Measurements from ENCODE around the gene PWWP2B. TPM values are rescaled to one million over a fixed set of nuclear protein-coding genes. Genes with fewer than 3 reads are reported as not detected.

Gene PWWP2B
- total RNA-seq, 6 experiments from 2014 or later, result 3.0 to 12.2 (median 5.1) TPM

DNA sequence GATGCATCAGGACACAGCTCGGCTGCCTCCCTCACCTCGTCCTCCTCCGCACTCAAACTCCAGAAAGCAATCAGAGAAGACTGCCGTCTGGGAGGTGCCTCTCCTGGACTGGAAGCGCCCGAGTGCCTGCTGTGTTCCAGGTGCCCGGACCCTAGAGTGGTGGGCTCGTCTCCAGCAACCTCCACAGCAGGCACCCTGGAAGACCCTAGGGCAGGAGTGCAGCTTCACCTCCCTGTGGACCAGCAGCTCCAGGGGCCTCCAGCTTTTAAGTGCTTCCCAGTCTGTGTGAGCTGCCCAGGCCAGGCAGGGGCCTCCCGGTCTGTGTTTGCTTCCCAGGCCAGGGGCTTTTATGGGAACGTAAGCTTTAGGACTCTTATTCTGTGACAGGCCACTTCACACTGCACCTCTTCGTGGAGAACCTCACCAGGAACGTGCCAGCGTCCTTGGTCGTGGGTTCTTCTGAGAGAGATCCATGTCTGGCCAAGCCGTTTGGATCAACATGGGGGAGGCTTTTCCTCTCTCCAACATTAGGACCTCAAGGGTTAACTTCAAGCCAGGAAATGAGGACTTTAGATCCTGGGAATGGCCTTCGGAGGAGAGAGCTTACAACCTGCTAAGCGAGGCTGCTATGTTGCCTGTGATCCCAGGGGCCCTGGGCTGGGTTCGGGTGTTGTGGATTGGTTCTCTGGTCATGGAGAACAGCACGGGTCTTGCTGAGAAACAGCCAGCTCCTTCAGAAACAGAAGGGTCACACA, 5.9 kb upstream of the PWWP2B start:
- intact Hi-C loops (cut with DNase I), result loop anchor here (5.0 to 10.0 kb wide), 3 partner anchors 56 to 61 kb away; partner anchors contain the start of gene LRRC27 (in 1 of the 2)
- no peak overlapping the region for H3K27ac ChIP-seq
- no peaks in the 10 kb centered on the region for H3K9me3 ChIP-seq
- ATAC-seq (no peak), DNase-seq (peak in 2 of 3 donors; percentile 42 to 53)
- H3K4me1 ChIP-seq, result no peaks in the 10 kb centered on the region
- no peak overlapping the region for H3K4me3 ChIP-seq
- no peaks in the 10 kb centered on the region for H3K27me3 ChIP-seq
- no peak for TF ChIP-seq POLR2A (IDR thresholded peaks at IDR 0.05)
- TF ChIP-seq, protein P1, sequence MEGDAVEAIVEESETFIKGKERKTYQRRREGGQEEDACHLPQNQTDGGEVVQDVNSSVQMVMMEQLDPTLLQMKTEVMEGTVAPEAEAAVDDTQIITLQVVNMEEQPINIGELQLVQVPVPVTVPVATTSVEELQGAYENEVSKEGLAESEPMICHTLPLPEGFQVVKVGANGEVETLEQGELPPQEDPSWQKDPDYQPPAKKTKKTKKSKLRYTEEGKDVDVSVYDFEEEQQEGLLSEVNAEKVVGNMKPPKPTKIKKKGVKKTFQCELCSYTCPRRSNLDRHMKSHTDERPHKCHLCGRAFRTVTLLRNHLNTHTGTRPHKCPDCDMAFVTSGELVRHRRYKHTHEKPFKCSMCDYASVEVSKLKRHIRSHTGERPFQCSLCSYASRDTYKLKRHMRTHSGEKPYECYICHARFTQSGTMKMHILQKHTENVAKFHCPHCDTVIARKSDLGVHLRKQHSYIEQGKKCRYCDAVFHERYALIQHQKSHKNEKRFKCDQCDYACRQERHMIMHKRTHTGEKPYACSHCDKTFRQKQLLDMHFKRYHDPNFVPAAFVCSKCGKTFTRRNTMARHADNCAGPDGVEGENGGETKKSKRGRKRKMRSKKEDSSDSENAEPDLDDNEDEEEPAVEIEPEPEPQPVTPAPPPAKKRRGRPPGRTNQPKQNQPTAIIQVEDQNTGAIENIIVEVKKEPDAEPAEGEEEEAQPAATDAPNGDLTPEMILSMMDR (IDR thresholded peaks at IDR 0.05), result no peak
- no peaks in the 10 kb centered on the region for H3K36me3 ChIP-seq
- WGBS (ENCODE audit: insufficient coverage, low coverage, low lambda C conversion rate, missing lambda C conversion rate), result 71% methylated on average over 7 of the region's 19 CpGs

GRCh38 chr10:132391676-132392020, 5.4 kb upstream of the PWWP2B start:
- DNase-seq, result no peak
- no peak overlapping the region for H3K27ac ChIP-seq
- H3K27me3 ChIP-seq, result no peaks in the 10 kb centered on the region
- TF ChIP-seq, protein P1 (IDR thresholded peaks at IDR 0.05), result no peak
- 100% methylated on average over 2 of the region's 4 CpGs for WGBS (ENCODE audit: insufficient coverage, low coverage, low lambda C conversion rate, missing lambda C conversion rate)
- H3K9me3 ChIP-seq, result no peaks in the 10 kb centered on the region
- no peak overlapping the region for H3K4me3 ChIP-seq
- H3K4me1 ChIP-seq, result no peaks in the 10 kb centered on the region
- intact Hi-C loops (cut with DNase I), result loop anchor here (5.0 to 10.0 kb wide), 3 partner anchors 56 to 61 kb away; partner anchors contain the start of gene LRRC27 (in 1 of the 2)
- no peak for ATAC-seq
- H3K36me3 ChIP-seq, result no peaks in the 10 kb centered on the region

DNA sequence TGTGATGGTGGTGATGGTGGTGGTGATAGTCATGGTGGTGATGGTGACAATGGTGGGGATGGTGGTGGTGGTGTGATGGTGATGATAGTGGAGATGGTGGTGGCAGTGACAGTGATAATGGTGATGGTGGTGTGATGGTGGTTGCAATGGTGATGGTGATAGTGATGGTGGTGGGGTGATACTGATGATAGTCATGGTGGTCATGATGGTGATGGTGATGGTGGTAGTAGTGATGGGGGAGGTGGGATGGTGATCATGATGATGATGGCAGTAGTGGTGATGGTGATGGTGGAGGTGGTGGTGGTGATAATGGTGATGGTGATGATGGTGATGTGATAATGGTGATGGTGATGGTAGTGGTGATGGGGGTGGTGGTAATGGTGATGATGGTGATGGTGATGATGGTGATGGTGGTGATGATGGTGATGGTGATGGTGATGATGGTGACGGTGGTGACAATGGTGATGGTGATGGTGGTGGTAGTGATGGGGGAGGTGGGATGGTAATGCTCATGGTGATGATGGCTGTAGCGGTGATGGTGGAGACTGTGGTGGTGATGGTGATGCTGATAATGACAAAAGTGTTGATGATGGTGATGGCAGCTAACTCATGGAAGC, 4.7 kb upstream of the PWWP2B start:
- H3K36me3 ChIP-seq, result no peaks in the 10 kb centered on the region
- H3K4me1 ChIP-seq, result no peaks in the 10 kb centered on the region
- H3K9me3 ChIP-seq, result no peaks in the 10 kb centered on the region
- no peaks in the 10 kb centered on the region for H3K27me3 ChIP-seq
- no peak overlapping the region for H3K27ac ChIP-seq
- WGBS (ENCODE audit: insufficient coverage, low coverage, low lambda C conversion rate, missing lambda C conversion rate), result 83% methylated on average over 2 of the region's 2 CpGs
- DNase-seq, result no peak
- TF ChIP-seq, protein P1 (IDR thresholded peaks at IDR 0.05), result no peak
- TF ChIP-seq POLR2A (IDR thresholded peaks at IDR 0.05), result no peak
- intact Hi-C loops (cut with DNase I), result loop anchor here (5.0 to 10.0 kb wide), 3 partner anchors 55 to 60 kb away; partner anchors contain the start of gene LRRC27 (in 1 of the 2)
- no peak for ATAC-seq
- H3K4me3 ChIP-seq, result no peak overlapping the region

- Histone ChIP-seq H3K9me3 (no peaks in the 10 kb centered on the region), H3K36me3 (no peaks in the 10 kb centered on the region), H3K4me3 (no peak overlapping the region), H3K4me1 (peaks cover 0 to 4% (median 2%) of the 10 kb centered on the region in 4 donors), H3K27me3 (no peaks in the 10 kb centered on the region), H3K27ac (no peak overlapping the region)
- intact Hi-C loops (cut with DNase I), result loop anchor here (5.0 to 10.0 kb wide), 3 partner anchors 54 to 59 kb away; partner anchors contain the start of gene LRRC27 (in 1 of the 2)
- whole genome bisulfite sequencing (ENCODE audit: insufficient coverage, low coverage, low lambda C conversion rate, missing lambda C conversion rate), result 57% methylated on average over 1 of the region's 12 CpGs
- no peak for DNase-seq
- no peak for ATAC-seq
- TF ChIP-seq, protein P1 (IDR thresholded peaks at IDR 0.05), result no peak
- TF ChIP-seq POLR2A (IDR thresholded peaks at IDR 0.05), result no peak
Measured at GRCh38 chr10:132392811-132393694, 3.9 kb upstream of the PWWP2B start.
